DND-41 (cell line): Measurements from ENCODE around the gene CDC42EP2.

ENCODE experiments used
- ATAC-seq: fragments of 200-7000 bp; cut with Tn5 transposase; 3 replicates; pipeline ENCODE4 v1.9.1; 2021; ENCODE audit warnings: low read depth; ENCODE audit not compliant: insufficient read depth
- DNase-seq: peaks from one replicate; pipeline ENCODE4 v3.0.0-alpha.2; 2020
- H2AFZ ChIP-seq: 2 replicates; pipeline ENCODE4 v1.6.0; 2012; ENCODE audit warnings: low read depth, low read length
- H3K27ac ChIP-seq: 2 replicates; pipeline ENCODE4 v1.5.1; 2012; ENCODE audit warnings: low read length, inconsistent platforms
- H3K27me3 ChIP-seq: fragments of 200-600 bp; sonication (generic); 2 replicates; pipeline ENCODE4 v1.6.0; 2012; ENCODE audit warnings: low read length, mild to moderate bottlenecking, inconsistent platforms; ENCODE audit not compliant: insufficient read depth, poor library complexity
- H3K36me3 ChIP-seq: 2 replicates; pipeline ENCODE4 v1.5.1; 2012; ENCODE audit warnings: low read length, inconsistent platforms; ENCODE audit not compliant: insufficient read depth
- H3K4me1 ChIP-seq: 2 replicates; pipeline ENCODE4 v1.5.1; 2012; ENCODE audit warnings: mild to moderate bottlenecking, low read length; ENCODE audit not compliant: insufficient read depth
- H3K4me2 ChIP-seq: 2 replicates; pipeline ENCODE4 v1.6.0; 2012; ENCODE audit warnings: mild to moderate bottlenecking, moderate library complexity, low read length, inconsistent platforms; ENCODE audit not compliant: insufficient read depth
- H3K4me3 ChIP-seq, 2 experiments: fragments of 200-600 bp in 1 of 2; shearing (Covaris generic) in 1 of 2; 2 replicates each; pipeline ENCODE4 v1.5.1; 2012 to 2016; ENCODE audit warnings: inconsistent platforms in 2 of 2, low read length in 2 of 2, mild to moderate bottlenecking in 2 of 2, low read depth in 1 of 2, moderate library complexity in 1 of 2
- H3K79me2 ChIP-seq: 2 replicates; pipeline ENCODE4 v1.6.0; 2012; ENCODE audit warnings: low read length, inconsistent platforms; ENCODE audit not compliant: insufficient read depth
- H3K9ac ChIP-seq: 2 replicates; pipeline ENCODE4 v1.6.0; 2012; ENCODE audit warnings: low read depth, mild to moderate bottlenecking, inconsistent platforms, low read length, moderate library complexity
- H3K9me3 ChIP-seq: 2 replicates; pipeline ENCODE4 v1.5.1; 2012; ENCODE audit warnings: low read length, moderate library complexity, mild to moderate bottlenecking, inconsistent platforms; ENCODE audit not compliant: insufficient read depth, severe bottlenecking
- H4K20me1 ChIP-seq: 2 replicates; pipeline ENCODE4 v1.6.0; 2012; ENCODE audit warnings: low read length; ENCODE audit not compliant: insufficient read depth
- CTCF ChIP-seq: IDR thresholded peaks from 2 replicates; pipeline ENCODE4 v1.5.1; 2012; ENCODE audit warnings: borderline replicate concordance, low read length, moderate library complexity, mild to moderate bottlenecking; ENCODE audit not compliant: poor library complexity, severe bottlenecking; ENCODE audit errors: extremely low read depth
- EZH2 ChIP-seq: IDR thresholded peaks from 3 replicates; pipeline ENCODE4 v1.6.1; 2012; ENCODE audit warnings: borderline replicate concordance, low read depth, mild to moderate bottlenecking, moderate library complexity, low read length, inconsistent platforms; ENCODE audit not compliant: severe bottlenecking

The CDC42EP2 gene

DNA sequence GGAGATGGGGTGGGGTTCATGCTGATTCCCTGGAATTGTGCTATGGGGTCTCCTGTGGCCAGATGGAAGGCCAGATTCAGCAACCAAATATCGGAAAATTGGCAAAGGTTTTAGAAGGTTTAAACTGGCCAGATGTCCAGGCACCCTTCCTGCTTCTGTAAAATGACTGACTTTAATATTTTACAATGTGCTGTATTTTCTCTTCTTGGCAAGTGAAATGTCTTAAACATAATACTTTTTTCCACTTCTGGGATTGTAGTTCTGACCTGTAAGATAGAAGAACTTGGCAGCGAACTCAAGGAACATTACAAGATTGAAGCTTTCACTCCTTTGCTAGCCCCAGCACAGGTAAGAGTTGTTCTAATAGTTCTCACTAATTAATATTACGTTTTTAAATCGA, 35.4 kb upstream of the CDC42EP2 start:
- Histone ChIP-seq H3K27me3 (no peaks in the 10 kb centered on the region), H3K4me3 (no peak overlapping the region), H3K9me3 (no peaks in the 10 kb centered on the region), H4K20me1 (0 out of 2 replicates have a peak, but pooled peaks cover 9% of the 10 kb centered on the region), H3K27ac (no peak overlapping the region), H3K79me2 (no peaks in the 10 kb centered on the region), H2AFZ (no peak overlapping the region), H3K4me1 (no peaks in the 10 kb centered on the region), H3K9ac (no peak overlapping the region), H3K4me2 (no peak overlapping the region), H3K36me3 (peaks cover 90% of the 10 kb centered on the region)
- ATAC-seq (no peak), DNase-seq (no peak)
- no peak for TF ChIP-seq CTCF
- TF ChIP-seq EZH2 = no peak

GRCh38 chr11:65279741-65280440, 34.8 kb upstream of the CDC42EP2 start:
- Histone ChIP-seq H3K4me3 (no peak overlapping the region), H3K27me3 (no peaks in the 10 kb centered on the region), H2AFZ (no peak overlapping the region), H3K27ac (no peak overlapping the region), H3K36me3 (peaks cover 96% of the 10 kb centered on the region), H3K9ac (no peak overlapping the region), H3K4me2 (no peak overlapping the region), H3K4me1 (no peaks in the 10 kb centered on the region), H4K20me1 (0 out of 2 replicates have a peak, but pooled peaks cover 9% of the 10 kb centered on the region), H3K9me3 (no peaks in the 10 kb centered on the region), H3K79me2 (no peaks in the 10 kb centered on the region)
- DNase-seq (no peak), ATAC-seq (no peak)
- TF ChIP-seq EZH2 (no peak), CTCF (no peak)

GRCh38 chr11:65280646-65281045, 34.0 kb upstream of the CDC42EP2 start:
- ATAC-seq (no peak), DNase-seq (no peak)
- no peak overlapping the region for H3K27ac ChIP-seq
- H3K4me2 ChIP-seq = no peak overlapping the region
- no peak overlapping the region for H3K9ac ChIP-seq
- no peak for TF ChIP-seq EZH2
- TF ChIP-seq CTCF = no peak
- H3K36me3 ChIP-seq = peaks cover 98% of the 10 kb centered on the region
- H3K4me1 ChIP-seq = no peaks in the 10 kb centered on the region
- 0 out of 2 replicates have a peak, but pooled peaks cover 9% of the 10 kb centered on the region for H4K20me1 ChIP-seq
- no peaks in the 10 kb centered on the region for H3K27me3 ChIP-seq
- H3K4me3 ChIP-seq = no peak overlapping the region
- no peak overlapping the region for H2AFZ ChIP-seq
- no peaks in the 10 kb centered on the region for H3K9me3 ChIP-seq
- H3K79me2 ChIP-seq = no peaks in the 10 kb centered on the region
